Ecto neural progenitor cell (in vitro differentiated cells): ENCODE data around the gene LYVE1.
"Not testable (repeated sequence)": the region's sequence is repeated elsewhere in the genome, so short reads cannot be mapped to it uniquely, and the experiment has no call there.

ENCODE experiments used
- DNase-seq: peaks from one replicate; pipeline ENCODE4 v3.0.0-alpha.2; 2018; ENCODE audit warnings: low spot score

Gene LYVE1

DNA sequence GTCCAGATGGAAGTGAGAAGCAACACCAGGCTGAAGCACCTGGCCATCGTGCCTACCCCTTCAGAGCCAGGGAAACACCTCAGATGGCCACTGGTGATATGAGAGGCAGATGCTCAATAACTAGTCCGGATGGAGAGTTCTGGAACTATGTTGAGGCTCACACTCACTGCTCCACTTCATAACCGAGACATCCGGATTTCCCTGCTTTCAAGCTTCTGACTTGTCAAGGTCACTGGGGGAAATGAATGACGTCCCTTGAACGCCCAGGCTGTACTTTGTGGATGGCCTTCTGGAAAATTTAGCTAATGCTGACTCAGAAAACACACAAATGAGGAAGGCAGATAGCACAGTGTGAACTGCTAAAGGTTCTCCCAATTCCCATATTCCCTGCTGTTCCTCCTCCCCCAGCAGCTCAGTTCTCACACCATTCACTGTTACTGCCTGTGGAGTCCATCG lies at the start of gene LYVE1:
TSS of gene LYVE1 (minus strand) at position 180 of the 456 bp plus-strand sequence. CDS start at position 47, 133 bp downstream.
- no peak for DNase-seq

GRCh38 chr11:10617551-10617950 lies 49.1 kb upstream of the LYVE1 start:
- DNase-seq, result peak; percentile 17

DNA sequence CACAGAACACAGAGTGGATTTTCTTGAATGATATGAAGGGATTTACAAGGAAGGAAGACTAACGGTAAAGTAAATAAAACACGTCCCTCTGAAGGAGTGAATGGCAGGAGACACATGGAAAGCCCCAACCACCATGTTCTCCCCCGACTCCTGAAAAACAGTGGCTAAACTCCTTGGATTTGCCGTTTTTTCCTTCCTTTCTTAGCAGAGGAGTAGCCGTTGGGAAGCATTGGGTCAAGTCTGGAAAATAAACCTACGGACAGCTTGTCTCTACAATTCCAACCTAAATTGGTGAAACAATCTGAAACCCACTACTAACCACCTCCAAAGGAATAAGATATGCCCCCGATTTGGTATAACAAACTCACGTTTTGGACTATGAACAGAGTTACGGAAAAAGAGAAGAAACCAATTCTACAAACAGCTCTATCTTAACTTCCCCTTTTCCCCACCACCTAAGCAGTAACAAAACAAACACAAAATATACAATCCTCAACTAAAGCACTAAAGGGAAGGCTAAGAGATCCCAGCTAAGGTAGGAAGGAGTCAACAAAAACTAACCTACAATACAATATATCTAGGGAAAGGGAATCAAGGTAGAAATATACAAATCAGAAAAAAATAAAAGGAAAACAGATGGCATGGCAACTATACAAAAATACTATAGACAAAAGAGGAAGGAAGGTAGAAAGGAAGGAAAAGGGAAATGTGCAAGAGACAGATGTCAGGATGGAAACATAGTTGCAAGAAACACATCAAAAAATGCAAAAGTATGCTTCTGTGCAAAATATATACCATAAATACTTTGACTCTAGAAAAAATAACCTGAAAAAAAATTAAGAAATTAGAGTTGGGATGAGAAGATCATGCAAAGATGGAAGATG lies 43.8 kb upstream of the LYVE1 start:
- no peak for DNase-seq

- DNase-seq, result peak; percentile 17
Measured at GRCh38 chr11:10609636-10610035, 41.2 kb upstream of the LYVE1 start.

DNA sequence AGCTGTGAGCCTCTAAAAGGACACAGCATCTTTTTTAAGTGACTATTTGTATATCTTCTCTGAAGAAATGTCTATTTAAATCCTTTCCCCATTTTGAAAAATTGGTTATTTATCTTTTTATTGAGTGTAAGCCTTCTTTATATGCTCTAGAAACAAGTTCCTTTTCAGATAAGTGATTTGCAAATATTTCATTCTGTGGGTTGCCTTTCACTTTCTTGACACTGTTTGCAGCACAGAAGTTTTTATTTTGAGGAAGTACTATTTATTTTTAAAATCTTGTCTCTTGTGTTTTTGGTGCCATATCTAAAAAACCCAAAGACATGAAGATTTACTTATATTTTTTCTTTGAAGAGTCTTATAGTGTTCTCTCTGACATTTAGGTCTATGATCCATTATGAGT lies 40.1 kb upstream of the LYVE1 start:
- no peak for DNase-seq

DNA sequence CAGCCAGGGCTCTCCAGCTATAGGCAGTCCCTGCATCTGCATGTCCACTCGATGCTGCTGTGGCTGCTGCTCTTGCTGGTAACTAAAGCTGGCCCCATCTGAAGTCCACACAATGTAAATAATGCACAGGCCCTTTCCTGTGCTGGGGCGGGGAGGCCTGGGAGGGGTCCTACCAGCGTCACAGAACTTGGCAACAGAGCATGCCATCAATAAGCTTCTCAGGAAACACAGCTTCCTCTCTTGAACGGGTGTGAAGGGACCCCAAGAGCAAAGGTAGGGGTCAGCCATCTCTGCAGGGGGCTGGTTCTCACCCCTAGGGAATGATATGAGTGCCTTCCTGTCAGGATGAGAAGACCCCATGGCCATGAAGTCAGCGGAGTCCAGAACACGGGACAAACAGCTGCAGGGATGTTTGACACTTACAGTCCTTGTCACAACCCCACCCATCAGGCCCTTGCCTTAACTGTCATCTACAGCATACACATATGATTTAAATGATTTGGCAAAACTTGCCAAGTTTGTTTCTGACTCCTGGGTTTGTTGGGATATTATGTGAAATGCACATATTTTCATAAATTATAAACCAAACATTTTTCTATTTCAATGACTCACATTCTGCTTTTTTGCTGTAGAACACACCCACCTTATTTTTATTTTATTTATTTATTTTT lies 39.1 kb upstream of the LYVE1 start:
- DNase-seq, result peak; percentile 34

DNA sequence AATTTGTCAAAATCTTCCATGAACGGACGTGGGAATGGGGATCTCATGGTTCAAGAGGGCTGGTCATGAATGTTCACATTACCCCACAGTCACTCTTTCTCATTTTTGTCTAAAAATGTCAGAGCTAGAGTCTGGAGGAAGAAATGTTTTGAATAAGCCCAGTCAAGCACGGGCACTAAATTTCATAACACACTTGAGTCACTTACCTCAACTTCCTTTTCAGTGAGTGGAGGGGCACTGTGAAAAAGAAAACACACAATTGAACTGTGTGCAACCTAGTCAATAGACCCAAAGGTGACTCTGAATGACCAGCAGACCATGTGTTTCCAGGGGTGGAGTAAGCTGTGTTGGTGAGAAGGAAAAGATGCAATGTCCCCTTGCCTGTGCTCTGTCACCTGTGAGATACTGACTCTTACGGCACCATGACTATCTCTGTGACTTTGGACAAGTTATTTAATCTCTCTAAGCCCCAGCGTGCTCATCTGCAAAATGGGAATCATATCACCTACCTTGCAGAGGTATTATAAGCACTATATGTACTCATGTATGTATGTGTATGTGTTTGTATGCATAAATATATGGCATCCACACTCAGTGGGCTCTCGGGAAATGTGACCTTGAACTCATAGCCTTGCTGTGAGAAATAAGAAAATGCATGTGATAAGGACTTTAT lies 38.2 kb upstream of the LYVE1 start:
- peak; percentile 21 for DNase-seq

DNA sequence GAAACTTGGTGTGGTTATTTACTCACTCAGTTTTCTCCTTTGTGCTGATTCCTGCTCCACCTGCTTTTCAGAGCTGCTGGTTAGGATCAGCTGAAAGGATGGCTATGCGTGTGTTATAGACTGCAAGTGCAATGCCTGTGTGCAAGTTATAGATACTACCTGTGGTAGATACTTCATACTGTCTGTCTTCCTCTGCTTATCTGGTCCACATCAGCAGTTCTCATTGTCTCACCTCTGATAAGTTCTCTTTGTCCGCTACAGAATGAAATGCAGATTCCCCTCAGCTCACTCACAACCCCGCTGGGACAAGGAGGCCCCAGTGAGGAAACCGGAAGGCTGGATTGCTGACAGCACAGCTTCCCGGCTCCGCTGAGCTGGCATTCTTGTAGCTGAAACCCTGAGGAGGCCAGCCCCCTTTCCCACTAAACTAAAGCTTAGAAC lies 37.5 kb upstream of the LYVE1 start:
- DNase-seq, result peak; percentile 49

- no peak for DNase-seq
Measured at GRCh38 chr11:10604798-10605197, 36.3 kb upstream of the LYVE1 start.

GRCh38 chr11:10604340-10604748 lies 35.9 kb upstream of the LYVE1 start:
- DNase-seq, result peak; percentile 32

DNA sequence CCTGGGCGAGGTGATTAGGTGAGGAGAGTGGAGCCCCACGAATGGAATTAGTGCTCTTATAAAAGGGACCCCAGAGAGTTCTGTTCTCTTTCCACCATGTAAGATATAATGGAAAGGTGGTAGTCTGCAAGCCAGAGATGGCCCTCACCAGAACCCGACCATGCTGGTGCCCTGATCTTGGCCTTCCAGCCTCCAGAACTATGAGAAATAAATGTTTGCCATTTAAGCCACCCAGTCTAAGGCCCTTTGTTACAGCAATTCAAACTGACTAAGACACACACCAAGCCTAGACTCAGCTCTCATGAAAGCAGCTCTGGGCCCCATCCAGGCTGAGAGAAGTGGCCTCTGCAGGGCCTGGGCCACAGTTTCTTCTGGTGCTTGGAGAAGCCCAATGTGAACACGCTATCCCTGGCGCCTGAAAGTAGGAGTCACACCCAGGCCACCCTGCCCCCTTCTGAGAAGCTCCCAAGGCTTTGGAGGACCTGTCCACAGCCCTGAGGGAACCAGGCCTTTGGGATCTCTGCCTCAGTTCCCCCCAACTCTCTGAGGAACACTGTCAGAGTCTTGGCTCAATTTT lies 35.3 kb upstream of the LYVE1 start:
- peak; percentile 26 for DNase-seq

DNA sequence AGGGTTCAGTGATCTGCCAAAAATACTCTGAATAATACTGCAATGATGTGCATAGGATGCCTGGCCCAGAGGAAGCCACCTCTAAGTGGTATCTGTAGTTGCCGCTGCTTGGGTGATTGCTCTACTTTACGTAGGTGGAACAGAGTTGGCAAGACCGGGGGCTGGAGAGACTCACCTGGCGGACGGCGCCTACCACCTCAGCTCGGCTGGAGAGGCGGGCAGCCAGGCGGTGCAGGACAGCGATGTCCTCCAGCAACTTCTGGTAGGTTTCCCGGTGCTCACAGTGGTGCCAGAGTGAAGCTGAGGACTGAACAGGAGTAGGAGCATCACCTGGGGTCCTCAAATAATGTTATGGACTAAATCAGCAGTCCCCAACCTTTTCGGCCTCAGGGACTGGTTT lies 34.5 kb upstream of the LYVE1 start:
- peak; percentile 31 for DNase-seq

- peak; percentile 25 for DNase-seq
Measured at GRCh38 chr11:10602366-10602765, 33.9 kb upstream of the LYVE1 start.

DNA sequence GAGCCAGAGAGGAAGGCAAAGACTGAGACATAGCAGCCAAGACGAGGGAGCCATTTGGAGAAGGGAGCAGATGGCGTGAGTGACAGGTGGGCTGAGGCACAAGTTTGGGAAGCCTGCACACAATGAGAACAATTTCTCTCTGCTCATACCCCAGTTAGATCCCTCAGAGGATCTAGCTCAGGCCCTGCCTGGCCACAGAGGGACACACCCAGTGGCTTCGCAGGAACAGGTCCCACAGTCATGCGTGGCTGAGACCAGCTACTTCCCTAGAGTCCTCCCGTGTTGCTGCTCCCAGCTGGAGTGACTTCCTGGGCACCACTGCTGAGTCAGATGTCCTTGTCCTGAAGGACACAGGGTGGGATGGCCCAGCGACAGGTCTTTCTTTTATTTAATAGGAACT lies 33.4 kb upstream of the LYVE1 start:
- peak; percentile 25 for DNase-seq

DNA sequence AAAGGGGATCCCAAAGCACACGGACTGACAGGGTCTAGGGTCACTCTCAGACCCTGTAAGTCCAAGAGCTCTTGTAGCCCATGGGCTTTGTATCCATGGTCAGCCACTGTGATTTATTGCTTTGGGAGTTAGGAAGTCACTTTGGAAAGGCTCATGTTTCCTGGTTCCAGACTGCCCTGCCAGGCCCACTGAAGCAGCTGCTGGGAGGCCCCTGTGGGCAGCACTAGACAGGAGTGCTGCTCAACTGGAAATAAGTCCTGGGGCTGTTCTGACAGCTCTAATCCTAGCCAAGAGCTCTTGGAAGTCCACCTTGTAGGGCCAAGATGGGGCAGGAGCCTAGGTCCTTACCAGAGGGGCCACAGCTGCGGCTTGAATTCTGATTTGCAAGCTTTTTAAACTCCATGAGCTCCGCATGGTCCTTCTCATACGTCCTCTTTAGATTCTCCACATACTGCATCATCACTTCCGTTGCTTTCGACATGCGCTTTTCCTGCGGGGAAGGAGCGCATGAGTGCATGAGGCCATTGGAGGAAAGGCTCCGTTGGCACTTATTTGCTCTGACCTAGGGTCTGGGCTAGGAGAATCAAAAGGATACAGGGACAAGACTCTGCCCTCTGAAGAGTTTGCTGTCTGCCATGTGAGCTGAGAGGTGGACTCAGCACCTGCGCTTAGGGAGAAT lies 32.2 kb upstream of the LYVE1 start:
- DNase-seq, result peak; percentile 34

DNA sequence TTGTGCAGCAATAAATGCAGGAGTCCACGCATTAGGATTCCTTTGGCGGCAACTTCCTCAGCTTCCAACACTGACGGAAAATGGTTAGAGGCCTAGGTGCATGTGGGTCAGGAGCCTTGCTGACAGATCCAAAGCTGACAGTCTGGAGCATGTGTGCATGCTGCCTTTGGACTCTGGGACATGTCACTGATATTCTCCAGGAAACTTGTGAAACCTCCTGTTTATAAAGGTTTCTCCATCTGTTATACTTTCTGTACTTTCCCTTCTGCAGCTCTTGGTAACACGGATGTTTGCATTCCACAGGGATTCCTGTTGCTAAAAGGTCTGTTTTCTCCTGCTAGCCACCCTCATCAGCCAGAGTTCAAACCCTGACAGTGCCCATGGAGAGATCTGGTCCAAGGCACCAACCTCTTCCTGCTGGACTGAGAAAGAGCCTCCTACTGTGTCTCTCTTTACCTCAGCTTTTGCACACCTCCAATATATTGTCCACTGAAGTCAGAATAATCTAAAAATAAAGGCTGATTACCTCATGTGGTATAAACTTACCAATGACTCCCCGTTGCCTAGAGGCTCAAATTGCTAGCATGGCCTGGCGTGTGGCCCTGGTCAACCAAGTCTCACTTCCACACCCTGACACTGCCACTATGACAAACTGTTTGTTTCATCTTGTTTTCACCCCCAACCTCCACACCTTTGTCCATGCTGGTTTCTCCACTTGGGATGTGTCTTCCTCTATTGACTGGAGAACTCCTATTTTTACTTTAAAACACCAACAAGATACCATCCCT lies 31.1 kb upstream of the LYVE1 start:
- peak; percentile 6 for DNase-seq

GRCh38 chr11:10598816-10599215 lies 30.4 kb upstream of the LYVE1 start:
- DNase-seq, result peak; percentile 5

DNA sequence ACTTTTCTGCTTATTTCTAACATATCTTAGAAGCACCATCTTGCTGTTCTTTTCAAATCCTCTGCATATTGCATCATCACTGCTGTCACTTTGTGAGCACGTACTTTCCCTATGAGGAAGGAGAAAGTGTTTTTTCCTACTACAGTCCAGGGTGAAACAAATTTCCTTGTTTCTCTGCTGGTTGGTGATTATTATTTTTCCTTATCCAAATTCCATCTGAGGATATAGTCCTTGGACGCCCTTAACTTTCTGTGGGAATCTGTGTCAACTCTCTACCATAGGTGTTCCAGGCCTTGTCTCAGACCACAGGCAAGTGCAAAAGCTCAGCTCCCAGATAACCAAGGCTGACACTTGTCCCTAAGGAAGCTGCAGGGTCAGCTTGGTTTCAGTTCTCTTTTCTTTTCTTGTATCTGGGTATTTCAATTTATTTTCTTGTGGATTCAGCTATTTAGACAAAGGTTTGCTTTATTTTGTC lies 29.4 kb upstream of the LYVE1 start:
- DNase-seq, result no peak

DNA sequence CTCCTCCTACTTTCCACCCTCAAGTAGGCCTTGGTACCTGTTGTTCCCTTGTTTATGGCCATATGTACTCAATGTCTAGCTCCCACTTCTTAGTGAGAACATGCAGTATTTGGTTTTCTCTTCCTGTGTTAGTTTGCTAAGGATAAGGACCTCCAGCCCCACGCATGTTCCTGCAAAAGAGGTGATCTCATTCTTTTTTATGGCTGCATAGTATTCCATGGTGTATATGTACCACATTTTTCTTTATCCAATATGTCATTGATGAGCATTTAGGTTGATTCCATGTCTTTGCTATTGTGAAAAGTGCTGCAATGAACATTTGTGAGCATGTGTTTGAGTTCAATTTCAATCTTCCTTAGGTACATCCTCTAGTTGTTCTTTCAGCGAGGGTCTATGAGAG lies 27.4 kb upstream of the LYVE1 start:
- not testable (repeated sequence) for DNase-seq

DNA sequence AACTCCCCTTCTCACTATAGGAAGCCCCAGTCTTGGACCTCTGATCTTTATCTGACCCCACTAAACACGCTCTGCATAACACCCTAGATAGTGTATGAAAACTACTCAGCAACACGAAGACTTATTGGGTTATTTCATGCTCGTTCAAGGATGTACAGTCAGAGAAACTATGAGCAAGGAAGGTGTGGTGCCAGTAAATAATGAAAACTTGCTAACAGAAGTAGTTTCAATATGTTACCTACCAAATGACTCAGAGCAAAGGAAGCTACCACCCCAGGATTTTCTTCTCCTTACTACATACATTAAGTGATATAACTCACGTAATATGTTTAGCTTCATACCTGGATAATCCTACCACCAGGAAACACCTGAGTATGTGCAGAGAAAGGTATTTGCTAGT lies 25.9 kb upstream of the LYVE1 start:
- DNase-seq, result no peak

DNA sequence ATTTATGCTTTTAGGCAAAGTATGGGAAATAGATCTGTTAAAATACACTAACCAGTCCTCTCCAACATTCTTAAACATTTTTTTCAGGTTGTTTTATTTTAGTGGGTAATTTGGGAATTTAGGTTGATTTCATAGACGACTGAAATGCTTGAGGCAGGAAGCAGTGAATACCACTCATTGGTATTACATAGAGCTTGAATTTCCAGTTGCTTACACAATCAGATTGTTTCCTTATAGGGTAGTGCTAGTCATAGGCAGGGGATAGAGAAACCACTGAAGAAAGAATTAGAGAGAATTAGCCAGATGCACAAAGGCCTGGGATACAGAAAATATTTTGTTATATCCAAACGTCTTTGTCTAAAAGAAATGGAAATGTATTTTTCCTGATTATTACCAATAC lies 23.9 kb upstream of the LYVE1 start:
- DNase-seq, result no peak
